ENCODE measurements around the gene ATP1B3.

Gene ATP1B3

GRCh38 chr3:141876381-141876890, at the start of gene ATP1B3:
TSS of gene ATP1B3 (plus strand) at chr3:141876643. CDS start at chr3:141876802, 159 bp downstream.
- TF ChIP-seq CTCF (IDR thresholded peaks at IDR 0.05; ENCODE audit: unreplicated experiment in 3 of 3): no peak
- no peaks in the 10 kb centered on the region for H3K9me3 Mint-ChIP-seq
- peaks cover 34% of the 10 kb centered on the region for H3K4me1 Mint-ChIP-seq
- no peaks in the 10 kb centered on the region for H3K27me3 Mint-ChIP-seq (ENCODE audit: low read depth)
- H3K27ac Mint-ChIP-seq: peak within 1 kb of the TSS; percentile 79 to 93 (median 90)
- peak within 1 kb of the TSS; percentile 92 to 97 (median 95) for H3K4me3 Mint-ChIP-seq
- H3K36me3 Mint-ChIP-seq (ENCODE audit: low read depth): no peaks in the 10 kb centered on the region

GRCh38 chr3:141828487-141828886, 48.0 kb upstream of the ATP1B3 start:
- TF ChIP-seq CTCF (IDR thresholded peaks at IDR 0.05; ENCODE audit: unreplicated experiment in 3 of 3): no peak
- peaks cover 5% of the 10 kb centered on the region for H3K9me3 Mint-ChIP-seq
- H3K36me3 Mint-ChIP-seq (ENCODE audit: low read depth): no peaks in the 10 kb centered on the region

GRCh38 chr3:141828890-141829289, 47.6 kb upstream of the ATP1B3 start:
- H3K27ac Mint-ChIP-seq: peak overlapping the region; percentile 37 to 59 (median 56)
- no peak for TF ChIP-seq CTCF (IDR thresholded peaks at IDR 0.05; ENCODE audit: unreplicated experiment in 3 of 3)
- no peak overlapping the region for H3K4me3 Mint-ChIP-seq
- no peaks in the 10 kb centered on the region for H3K27me3 Mint-ChIP-seq (ENCODE audit: low read depth)
- H3K9me3 Mint-ChIP-seq: peaks cover 5% of the 10 kb centered on the region
- H3K4me1 Mint-ChIP-seq: peaks cover 15% of the 10 kb centered on the region
- H3K36me3 Mint-ChIP-seq (ENCODE audit: low read depth): no peaks in the 10 kb centered on the region

More at GRCh38 chr3:141828487-141828886, 48.0 kb upstream of the ATP1B3 start:
- no peak overlapping the region for H3K4me3 Mint-ChIP-seq
- peaks cover 15% of the 10 kb centered on the region for H3K4me1 Mint-ChIP-seq
- peak overlapping the region in 2 of 3 experiments; percentile 37 to 56 for H3K27ac Mint-ChIP-seq
- H3K27me3 Mint-ChIP-seq (ENCODE audit: low read depth): no peaks in the 10 kb centered on the region

GRCh38 chr3:141830508-141830907, 45.9 kb upstream of the ATP1B3 start:
- no peaks in the 10 kb centered on the region for H3K27me3 Mint-ChIP-seq (ENCODE audit: low read depth)
- TF ChIP-seq CTCF (IDR thresholded peaks at IDR 0.05; ENCODE audit: unreplicated experiment in 3 of 3): no peak
- H3K4me1 Mint-ChIP-seq: peaks cover 15% of the 10 kb centered on the region
- H3K27ac Mint-ChIP-seq: peak overlapping the region in 2 of 3 experiments; percentile 54 to 78
- no peak overlapping the region for H3K4me3 Mint-ChIP-seq
- H3K9me3 Mint-ChIP-seq: peaks cover 5% of the 10 kb centered on the region
- no peaks in the 10 kb centered on the region for H3K36me3 Mint-ChIP-seq (ENCODE audit: low read depth)

- Mint-ChIP-seq H3K27ac (no peak overlapping the region), H3K4me3 (no peak overlapping the region), H3K36me3 (ENCODE audit: low read depth) (no peaks in the 10 kb centered on the region), H3K27me3 (ENCODE audit: low read depth) (no peaks in the 10 kb centered on the region), H3K4me1 (peaks cover 5% of the 10 kb centered on the region), H3K9me3 (peaks cover 5% of the 10 kb centered on the region)
- TF ChIP-seq CTCF (IDR thresholded peaks at IDR 0.05; ENCODE audit: unreplicated experiment in 3 of 3): no peak
Observed at GRCh38 chr3:141834292-141834691, 42.2 kb upstream of the ATP1B3 start.

GRCh38 chr3:141835557-141836229, 40.8 kb upstream of the ATP1B3 start:
- H3K4me3 Mint-ChIP-seq: no peak overlapping the region
- H3K27ac Mint-ChIP-seq: no peak overlapping the region
- TF ChIP-seq CTCF (IDR thresholded peaks at IDR 0.05; ENCODE audit: unreplicated experiment in 3 of 3): no peak
- H3K9me3 Mint-ChIP-seq: peaks cover 5% of the 10 kb centered on the region
- peaks cover 5% of the 10 kb centered on the region for H3K4me1 Mint-ChIP-seq
- H3K36me3 Mint-ChIP-seq (ENCODE audit: low read depth): no peaks in the 10 kb centered on the region
- no peaks in the 10 kb centered on the region for H3K27me3 Mint-ChIP-seq (ENCODE audit: low read depth)
